ENCODE measurements around the gene TNK2.
"Not testable (repeated sequence)": the region's sequence is repeated elsewhere in the genome, so short reads cannot be mapped to it uniquely, and the experiment has no call there.

TNK2 gene

DNA sequence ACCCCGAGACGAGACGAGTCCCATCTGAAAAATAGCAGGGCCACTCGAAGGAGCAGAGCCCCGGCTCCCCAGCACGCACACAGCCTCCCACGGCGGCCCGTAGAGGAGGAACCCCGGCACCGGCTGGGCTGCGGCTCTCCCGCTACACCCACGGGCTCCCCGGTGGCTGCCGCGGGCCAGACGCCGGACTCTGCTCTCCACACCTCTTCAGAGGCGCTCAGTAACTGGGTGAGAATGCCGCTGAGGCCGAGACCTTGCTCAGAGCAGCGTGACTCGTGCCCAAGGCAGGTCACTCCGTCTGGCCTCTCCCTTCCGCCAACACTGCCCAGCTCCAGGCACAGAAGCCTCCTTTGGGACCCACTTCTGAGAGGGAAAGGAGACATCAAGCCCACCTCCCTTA is 34.4 kb downstream of the TNK2 start:
- no peak for DNase-seq (ENCODE audit: low read depth)
- no peak overlapping the region for H3K4me3 ChIP-seq (ENCODE audit: low read depth, low read length)

DNA sequence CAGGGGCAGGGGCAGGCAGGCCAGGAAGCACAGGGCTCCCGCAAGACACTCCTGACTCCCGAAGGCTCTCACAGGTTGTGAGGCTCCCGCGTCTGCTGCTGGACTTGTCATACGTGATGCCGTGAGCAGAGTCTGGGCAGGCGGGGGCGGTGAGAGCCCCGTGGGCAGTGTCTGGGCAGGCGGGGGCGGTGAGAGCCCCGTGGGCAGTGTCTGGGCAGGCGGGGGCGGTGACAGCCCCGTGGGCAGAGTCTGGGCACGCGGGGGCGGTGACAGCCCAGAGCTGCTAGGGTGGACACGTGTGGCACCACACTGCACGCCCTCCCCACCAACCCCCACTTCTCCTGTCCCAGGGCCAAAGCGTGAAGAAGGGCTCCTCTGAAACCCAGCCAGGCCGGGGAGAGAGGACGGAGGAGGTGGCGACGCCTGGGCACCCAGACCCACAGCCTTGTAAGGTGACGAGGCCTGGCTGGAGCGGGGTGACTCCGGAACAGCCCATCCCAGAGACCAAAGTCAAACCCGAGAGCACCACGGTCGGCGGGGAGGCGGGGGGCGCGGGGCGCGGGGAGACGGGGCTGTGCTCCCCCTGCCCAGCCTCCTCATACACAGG is 35.0 kb downstream of the TNK2 start:
- H3K4me3 ChIP-seq (ENCODE audit: low read depth, low read length) = no peak overlapping the region
- DNase-seq (ENCODE audit: low read depth) = no peak

DNA sequence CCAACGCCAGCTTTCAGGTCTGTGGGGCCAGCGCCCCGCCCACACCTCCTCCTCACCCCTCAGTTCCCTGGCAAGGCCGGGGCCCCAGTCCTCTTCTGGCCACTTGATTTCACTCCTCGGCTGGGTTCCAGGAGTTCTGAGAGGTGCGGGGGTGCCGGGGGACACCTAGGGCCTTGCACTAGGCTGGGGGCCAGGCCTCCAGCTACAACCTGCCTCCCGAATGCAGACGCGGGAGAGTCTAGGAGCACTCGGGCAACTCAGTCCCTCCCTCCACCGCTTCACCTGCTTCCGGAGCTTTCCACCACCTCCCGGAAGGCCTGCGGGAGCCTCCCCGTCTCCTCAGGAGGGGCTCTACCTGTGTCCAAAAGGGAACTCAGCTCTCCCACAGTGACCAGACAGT is 35.6 kb downstream of the TNK2 start:
- no peak for DNase-seq (ENCODE audit: low read depth)
- H3K4me3 ChIP-seq (ENCODE audit: low read depth, low read length) = no peak overlapping the region

DNA sequence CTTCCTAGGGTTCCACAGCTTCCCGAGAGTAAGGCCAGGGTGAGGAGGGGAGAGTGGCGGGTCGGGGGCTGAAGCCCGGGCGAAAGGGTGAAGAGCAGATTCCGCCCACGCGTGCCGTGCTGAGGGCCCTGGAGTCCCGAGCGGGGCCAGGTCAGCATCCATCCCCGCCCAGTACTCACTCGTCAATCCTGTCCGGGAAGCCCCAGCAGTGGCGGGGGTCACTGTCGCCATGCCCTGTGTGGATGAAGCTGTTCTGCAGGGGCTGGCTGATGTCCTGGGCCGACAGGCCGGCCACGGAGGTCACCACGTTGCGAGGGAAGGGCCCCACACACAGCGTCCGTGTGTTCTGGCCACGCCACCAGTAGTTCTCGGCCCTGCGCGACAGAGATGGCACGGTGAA is 36.3 kb downstream of the TNK2 start:
- DNase-seq (ENCODE audit: low read depth) = no peak
- no peak overlapping the region for H3K4me3 ChIP-seq (ENCODE audit: low read depth, low read length)

DNA sequence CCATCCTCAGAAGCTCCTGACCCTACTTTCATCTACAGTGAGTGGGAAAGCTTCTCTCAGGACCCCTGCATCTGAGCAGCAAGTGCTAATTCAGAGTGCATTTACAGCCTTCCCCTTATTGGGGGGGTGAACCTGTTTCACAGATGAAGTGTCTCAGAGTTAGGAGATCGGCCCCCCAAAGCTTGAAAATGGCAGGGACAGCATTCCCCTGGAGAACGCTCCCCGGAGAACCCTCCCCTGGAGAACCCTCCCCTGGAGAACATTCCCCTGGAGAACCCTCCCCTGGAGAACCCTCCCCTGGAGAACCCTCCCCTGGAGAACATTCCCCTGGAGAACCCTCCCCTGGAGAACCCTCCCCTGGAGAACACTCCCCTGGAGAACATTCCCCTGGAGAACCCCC is 36.7 kb downstream of the TNK2 start:
- DNase-seq (ENCODE audit: low read depth); H3K4me3 ChIP-seq (ENCODE audit: low read depth, low read length): not testable (repeated sequence)

DNA sequence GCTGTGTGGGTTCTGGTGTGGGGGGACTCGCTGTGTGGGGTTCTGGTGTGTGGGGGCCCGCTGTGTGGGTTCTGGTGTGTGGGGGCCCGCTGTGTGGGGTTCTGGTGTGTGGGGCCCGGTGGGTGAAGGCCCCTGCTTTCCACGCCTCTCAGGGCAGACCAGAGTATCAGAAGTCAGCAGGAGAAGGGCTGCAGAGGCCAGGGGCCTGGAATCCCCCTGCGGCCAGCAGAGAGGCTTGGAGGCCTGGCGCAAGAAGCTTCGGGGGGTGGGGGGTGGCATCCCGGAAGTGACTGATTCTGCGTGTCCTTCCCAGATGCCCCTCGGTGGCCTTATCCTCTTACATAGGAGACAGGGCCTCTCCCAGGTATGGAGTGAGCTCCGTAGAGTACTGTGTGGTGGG is 37.4 kb downstream of the TNK2 start:
- H3K4me3 ChIP-seq (ENCODE audit: low read depth, low read length) = no peak overlapping the region
- DNase-seq (ENCODE audit: low read depth) = no peak

DNA sequence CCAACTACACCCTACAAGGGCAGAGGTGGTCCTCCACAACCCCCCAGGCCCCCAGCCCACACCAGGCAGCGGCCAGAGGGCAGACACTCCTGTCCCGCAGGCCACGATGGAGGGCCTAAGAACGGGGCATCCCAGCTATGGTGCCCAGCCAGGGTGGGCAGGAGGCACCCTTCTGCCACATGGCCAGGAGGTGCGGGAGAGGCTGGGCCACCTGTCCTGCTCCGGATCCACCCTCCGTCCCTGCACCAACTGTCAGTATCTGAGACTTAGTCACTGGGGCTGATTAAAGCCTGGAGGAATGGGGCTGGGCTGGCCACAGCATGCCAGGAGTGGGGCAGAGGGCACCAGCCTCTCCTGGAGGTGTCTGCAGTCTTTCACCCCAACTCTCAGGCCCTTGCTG is 37.9 kb downstream of the TNK2 start:
- DNase-seq (ENCODE audit: low read depth) = no peak
- H3K4me3 ChIP-seq (ENCODE audit: low read depth, low read length) = no peak overlapping the region

DNA sequence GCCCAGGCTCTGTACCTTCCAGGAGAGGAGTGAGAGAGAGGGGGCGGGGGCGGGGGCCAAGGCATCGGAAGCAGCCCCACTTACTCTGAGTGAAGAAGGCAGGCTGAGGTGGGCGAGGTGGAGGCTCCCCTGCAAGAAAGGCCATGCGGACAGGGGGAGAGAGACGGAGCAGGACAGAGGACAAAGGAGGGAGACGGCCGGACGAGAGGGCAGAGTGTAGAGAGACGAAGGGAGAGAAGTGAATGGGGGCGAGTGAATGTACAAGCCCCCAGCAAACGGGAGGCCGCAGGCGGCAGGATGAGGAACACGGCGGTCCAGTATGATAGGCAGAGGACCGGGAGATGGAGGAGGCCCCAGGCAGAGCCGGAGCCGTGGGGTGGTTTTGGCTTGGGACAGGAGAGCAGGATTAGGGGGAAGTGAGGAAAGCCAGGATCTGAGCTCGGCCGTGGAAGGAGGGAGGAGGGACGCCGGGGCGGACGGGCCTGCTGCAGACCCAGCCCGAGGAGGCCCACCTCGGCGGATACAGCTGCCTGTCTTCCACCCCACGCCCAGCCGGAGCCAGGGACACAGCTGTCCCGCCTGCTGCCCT is 38.8 kb downstream of the TNK2 start:
- no peak for DNase-seq (ENCODE audit: low read depth)
- H3K4me3 ChIP-seq (ENCODE audit: low read depth, low read length) = no peak overlapping the region

DNA sequence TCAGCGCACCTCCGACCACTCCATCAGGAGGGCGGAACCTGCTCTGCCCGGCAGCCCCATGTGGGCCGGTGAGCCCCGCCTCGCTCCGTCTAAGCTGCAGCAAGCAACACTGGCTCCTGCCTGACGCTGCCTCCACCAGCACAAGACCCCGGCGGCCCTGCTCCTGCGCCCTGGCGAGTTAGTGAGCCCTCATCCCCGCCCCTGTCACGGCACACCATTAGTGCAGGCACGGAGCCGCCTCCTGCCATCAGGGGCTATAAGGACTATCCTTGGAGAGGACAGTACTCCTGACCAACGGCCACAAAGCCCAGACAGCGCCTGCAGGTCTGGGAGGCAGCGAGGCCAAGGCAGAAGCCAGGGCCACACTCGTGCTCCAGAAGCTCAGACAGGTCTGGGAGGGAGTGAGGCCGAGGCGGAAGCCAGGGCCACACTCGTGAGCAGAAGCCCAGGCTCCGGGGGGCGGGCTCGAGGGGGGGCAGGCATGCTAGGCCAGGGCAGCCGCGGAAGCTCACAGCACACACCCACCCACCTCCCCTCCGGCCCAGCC is 39.4 kb downstream of the TNK2 start:
- no peak overlapping the region for H3K4me3 ChIP-seq (ENCODE audit: low read depth, low read length)
- no peak for DNase-seq (ENCODE audit: low read depth)

DNA sequence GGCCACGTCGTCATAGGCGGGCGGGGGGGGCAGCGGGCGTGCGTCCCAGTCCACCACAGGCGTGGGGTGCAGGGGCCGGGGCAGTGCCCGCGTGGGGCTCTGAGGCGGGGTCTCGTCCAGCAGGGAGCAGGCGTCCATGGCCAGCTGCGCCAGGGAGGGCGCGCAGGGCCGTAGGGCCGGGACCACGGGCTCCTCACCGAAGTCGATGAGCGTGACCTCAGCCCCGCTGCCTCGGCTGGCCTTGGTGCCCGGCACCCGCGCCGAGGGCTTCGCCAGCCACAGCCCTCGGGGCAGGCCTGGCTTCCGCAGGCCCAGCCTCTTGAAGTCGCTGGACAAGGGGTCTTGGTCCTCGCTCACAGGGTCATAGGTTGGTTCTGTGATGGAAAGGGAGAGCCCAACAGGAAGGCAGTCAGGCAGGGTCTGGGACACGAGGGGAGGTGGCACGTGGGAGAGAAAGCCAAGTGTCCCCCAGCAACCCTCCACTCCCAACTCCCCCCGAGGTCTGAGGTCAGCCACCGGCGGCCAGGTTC is 40.0 kb downstream of the TNK2 start:
- no peak for DNase-seq (ENCODE audit: low read depth)
- no peak overlapping the region for H3K4me3 ChIP-seq (ENCODE audit: low read depth, low read length)

DNA sequence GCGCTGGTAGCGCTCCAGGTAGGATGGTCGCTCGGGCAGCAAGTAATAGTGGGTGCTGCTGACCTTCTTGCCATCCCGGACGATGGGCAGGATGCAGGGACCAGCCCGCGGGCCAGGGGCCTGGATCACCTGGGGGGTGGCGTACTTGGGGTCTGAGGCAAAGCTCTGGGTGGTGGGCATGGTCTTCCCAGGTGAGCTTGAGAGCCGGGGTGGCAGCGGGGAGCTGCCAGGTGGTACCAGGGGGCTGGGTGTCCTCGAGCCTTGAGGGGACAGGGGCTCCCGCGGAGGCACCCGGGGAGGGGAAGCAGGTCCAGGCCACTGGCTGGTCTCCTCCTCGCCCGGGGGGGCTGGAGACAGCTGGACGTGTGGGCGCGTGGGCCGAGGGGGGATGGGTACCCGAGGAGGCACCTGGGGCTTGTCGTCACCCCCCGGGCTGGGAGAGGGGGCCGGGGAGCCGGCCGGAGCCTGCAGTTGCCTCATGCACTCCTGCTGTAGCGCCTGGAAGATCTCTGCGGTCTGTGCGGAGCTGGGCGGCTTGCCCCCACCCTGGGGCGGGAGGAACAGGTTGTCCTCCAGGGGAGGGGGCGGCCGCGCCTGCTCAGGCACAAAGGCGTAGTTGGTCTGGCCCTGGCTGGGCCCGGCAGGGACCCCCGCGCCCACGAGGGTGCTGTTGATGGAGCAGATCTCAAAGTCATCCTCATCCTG is 40.6 kb downstream of the TNK2 start:
- DNase-seq (ENCODE audit: low read depth) = no peak
- no peak overlapping the region for H3K4me3 ChIP-seq (ENCODE audit: low read depth, low read length)

DNA sequence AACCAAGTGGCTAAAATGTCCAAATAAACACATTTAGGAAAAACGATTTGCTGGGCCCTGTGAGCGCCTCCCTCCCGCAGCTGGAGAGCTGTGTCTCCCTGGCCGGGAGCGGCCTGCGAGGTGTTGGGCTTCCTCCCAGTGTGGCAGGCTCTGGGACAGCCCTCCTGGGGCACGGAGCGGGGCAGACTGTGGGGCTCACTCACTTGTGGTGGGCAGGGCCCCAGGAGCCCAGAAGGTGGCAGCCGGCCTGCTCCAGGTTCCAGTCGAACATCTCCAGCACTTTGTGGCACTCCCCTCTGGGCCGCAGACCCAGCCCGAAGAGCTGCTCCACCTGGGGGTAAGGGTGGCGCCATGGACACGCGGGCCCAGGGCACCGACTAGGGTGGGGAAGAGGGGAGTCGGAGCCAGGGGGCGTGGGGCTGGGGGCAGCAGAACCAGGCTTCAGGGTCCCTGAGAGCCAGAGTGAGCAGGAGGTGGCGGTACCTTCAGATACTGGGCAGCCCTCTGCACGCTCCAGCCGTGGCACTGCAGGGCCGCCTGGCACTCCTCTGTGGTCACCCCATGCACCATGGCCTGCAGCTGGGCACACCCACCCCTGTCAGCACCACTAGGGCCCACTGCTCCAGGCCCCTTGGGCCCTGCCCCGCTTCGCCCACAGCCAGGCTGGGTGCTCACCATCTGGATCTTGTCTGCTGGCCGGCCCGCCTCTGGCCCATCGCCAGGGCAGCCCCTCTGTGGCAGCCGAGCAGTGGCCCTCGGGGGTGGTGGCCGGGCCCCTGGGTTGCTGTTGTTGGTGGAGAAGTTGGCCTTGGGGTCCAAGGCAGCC is 41.5 kb downstream of the TNK2 start:
- H3K4me3 ChIP-seq (ENCODE audit: low read depth, low read length) = no peak overlapping the region
- DNase-seq (ENCODE audit: low read depth) = no peak

DNA sequence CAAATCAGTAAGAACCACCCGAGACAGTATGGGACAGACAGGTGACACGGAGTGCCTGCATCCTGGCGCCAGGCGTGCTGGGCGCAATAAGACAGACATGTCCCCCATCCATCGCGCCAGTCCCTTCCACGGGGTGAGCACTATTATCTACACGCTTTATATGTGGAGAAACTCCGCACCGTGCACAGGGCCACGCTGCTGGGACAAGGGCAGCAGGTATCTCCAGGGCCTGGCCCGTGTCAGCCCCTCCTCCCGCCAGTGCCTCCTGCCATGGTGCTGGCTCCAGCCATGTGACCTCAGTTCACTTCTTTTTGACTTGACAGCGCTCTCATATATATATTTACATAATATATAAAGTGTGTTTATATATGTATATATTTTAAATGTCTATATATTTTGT is 42.6 kb downstream of the TNK2 start:
- no peak for DNase-seq (ENCODE audit: low read depth)
- no peak overlapping the region for H3K4me3 ChIP-seq (ENCODE audit: low read depth, low read length)

DNA sequence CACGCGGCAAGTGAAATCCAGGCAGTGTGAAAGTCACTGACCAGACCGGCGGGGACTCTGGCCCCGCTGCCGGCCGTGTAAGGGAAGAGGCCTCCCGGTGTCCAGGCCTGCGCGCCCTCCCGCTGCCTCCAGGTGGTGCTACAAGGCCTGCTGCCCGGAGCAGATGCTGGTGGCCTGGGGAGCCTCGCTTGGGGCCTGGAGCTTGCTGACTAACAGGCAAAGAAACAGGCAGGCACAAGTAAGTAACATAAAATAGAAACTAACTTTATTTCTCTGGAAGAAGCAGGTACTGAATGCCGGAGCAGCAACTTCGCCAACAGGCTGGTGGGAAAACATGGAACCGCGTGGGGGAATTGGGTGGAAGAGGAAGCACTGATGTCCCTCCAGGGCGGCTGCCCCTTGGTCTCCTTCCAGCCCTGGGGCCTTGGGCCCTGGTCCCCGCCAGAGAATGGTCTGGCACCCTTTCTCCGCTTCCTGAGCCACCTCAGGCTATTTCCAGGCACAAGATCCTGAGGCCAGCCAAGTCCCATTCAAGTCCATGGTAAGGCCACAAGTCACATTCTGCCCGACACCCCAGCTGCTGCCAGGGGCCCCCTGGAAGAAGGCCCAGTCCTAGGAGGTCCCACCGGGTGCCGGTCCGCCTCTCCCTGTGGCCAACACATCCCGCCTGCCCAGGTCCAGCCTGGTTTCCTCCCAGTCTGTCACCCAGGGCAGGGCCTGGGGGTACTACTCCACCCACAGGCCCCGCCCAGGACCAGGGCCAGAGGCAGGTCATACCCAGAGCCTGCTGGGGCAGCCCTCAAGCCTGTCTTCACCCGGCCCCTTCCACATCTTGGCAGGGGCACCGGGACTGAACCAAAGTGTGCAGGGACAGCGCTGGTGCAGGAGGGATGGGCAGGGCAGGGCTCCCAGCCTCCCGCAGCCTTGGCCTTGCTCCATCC is 45.0 kb downstream of the TNK2 start:
- DNase-seq (ENCODE audit: low read depth) = peak; percentile 64
- no peak overlapping the region for H3K4me3 ChIP-seq (ENCODE audit: low read depth, low read length)

DNA sequence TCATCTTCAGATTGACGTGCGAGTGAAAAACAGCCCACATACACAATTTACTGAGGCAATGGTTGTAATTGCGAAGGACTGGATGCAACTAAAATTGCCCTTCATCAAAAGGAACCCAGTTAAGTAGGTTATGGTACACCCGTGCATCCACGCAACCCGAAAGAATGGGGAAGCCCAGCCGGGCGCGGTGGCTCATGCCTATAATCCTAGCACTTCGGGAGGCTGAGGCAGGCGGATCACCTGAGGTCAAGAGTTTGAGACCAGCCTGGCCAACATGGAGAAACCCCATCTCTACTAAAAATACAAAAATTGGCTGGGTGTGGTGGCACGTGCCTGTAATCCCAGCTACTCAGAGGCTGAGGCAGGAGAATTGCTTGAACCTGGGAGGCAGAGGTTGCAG is 46.0 kb downstream of the TNK2 start:
- not testable (repeated sequence) for DNase-seq (ENCODE audit: low read depth)

DNA sequence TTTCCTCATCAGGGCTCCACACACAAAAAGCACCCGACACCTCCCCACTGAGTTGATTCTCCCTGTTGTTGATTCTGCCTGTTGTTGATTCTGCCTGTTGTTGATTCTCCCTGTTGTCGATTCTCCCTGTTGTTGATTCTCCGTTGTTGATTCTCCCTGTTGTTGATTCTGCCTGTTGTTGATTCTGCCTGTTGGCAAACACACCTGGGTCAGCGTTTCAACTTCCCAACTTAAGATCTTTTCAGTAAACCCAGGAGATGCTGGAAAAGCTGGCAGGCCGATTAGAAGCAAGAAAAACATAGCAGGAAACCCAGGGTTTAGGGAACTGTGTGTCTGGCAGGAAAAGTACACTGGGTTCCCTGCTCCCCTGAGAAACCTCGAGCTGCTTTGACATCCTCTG is 47.9 kb downstream of the TNK2 start:
- H3K4me3 ChIP-seq (ENCODE audit: low read depth, low read length) = no peak overlapping the region
- DNase-seq (ENCODE audit: low read depth) = no peak

More for the DNA sequence above, 46.0 kb downstream of the TNK2 start:
- not testable (repeated sequence) for H3K4me3 ChIP-seq (ENCODE audit: low read depth, low read length)

DNA sequence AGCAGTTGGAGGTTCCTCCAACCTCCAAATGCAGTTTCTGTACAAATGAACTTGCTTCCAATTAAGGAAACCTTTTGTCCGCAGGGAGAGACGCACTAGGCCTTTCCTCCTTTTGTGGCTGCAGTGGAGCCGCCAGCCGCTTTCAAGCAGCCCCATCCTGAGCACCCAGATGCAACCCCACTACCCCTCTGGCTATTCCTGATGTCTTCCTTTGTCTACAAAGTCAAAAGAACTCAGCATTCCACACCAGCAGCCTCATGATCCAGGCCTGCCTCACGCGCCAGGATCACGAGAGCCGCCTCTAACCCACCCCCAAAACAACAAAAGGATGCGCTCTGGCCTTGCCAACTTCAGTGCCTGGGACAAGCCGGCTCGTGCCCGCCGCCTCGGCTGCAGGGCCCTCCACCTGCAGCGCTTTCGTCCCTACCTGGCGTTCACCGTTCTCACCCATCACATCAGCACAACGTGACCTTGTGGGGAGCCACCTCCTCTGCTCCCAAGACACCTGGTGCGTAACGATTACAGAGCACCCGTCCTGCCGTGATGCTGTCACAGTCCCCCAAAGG is 48.4 kb downstream of the TNK2 start:
- no peak overlapping the region for H3K4me3 ChIP-seq (ENCODE audit: low read depth, low read length)
- no peak for DNase-seq (ENCODE audit: low read depth)

DNA sequence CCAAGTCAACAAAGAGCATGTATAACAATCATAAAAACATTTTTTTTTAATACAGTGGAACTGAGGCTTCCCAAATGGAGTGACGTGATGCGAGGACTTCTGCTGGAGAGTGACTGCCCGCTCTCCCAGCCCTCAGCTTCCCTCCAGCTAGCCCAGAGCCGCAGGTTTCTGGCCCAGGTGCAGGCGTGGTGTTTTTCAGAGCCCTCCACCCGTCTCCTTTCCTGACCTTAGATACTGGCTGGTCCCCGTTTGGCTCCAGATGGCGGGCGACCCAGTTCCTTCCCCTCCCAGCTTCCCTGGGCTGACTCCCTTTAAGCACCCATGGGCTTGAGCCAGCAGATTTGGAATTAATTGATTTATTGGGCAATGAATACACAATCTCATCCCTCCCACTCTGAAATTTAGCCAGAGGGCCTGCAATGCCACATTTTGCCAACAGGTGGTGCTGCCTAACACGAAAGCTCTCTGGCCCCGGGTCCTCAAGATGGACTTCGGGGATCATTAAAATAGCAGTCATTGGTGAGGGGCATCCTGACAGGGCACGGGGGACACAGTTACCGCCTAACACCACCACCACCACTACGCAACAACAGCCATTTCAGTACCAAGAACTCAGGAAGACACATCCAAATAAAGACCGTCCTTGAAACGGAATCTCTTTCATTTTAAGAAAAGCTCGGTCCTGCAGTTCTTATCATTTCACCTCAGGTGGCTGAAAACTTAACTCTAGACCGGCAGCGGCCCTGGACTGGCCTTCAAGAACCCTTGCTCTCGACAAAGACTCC is 49.1 kb downstream of the TNK2 start:
- H3K4me3 ChIP-seq (ENCODE audit: low read depth, low read length) = no peak overlapping the region
- no peak for DNase-seq (ENCODE audit: low read depth)

Measured in skeletal muscle cell (primary cell).